Right lobe of liver (tissue), 4 donors: ENCODE data around the gene EN1.

Experiments
- POLR2A ChIP-seq: fragments of 450-650 bp; IDR thresholded peaks from one replicate; pipeline ENCODE4 v1.6.1; 2017; ENCODE audit warnings: antibody characterized with exemption, mild to moderate bottlenecking
- TF ChIP-seq, protein P1 (sequence below), 4 donors: fragments of 200-600 bp in 3 of 4; fragments of 450-650 bp in 1 of 4; IDR thresholded peaks; one replicate each; pipeline versions ENCODE4 v1.5.1 to v1.8.0; 2016 to 2022; ENCODE audit warnings: antibody characterized with exemption in 4 of 4, mild to moderate bottlenecking in 2 of 4
- donor health status: DM: no; HTN: no; CAD: no.
- donor health status: DM: no; HTN: no; CAD: no.
- donor health status: DM: no; HTN: yes; CAD: no.

- TF ChIP-seq, protein P1, sequence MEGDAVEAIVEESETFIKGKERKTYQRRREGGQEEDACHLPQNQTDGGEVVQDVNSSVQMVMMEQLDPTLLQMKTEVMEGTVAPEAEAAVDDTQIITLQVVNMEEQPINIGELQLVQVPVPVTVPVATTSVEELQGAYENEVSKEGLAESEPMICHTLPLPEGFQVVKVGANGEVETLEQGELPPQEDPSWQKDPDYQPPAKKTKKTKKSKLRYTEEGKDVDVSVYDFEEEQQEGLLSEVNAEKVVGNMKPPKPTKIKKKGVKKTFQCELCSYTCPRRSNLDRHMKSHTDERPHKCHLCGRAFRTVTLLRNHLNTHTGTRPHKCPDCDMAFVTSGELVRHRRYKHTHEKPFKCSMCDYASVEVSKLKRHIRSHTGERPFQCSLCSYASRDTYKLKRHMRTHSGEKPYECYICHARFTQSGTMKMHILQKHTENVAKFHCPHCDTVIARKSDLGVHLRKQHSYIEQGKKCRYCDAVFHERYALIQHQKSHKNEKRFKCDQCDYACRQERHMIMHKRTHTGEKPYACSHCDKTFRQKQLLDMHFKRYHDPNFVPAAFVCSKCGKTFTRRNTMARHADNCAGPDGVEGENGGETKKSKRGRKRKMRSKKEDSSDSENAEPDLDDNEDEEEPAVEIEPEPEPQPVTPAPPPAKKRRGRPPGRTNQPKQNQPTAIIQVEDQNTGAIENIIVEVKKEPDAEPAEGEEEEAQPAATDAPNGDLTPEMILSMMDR (IDR thresholded peaks at IDR 0.05): no peak
- no peak for TF ChIP-seq POLR2A
Measured at GRCh38 chr2:118847762-118848172, 319 bp upstream of the EN1 start.
